Cardiac muscle cell (in vitro differentiated cells and primary cell): ENCODE data around the gene TLX2. TPM values are rescaled to one million over a fixed set of nuclear protein-coding genes. Genes with fewer than 3 reads are reported as not detected.
A peak's percentile ranks its signal among the peaks of the same experiment; 100 is the strongest.

Source experiments
- DNase-seq, 2 donors: peaks; one replicate each; pipeline versions ENCODE4 v3.0.0 to v3.0.0-alpha.2; 2010 to 2017; ENCODE audit warnings: low read depth in 1 of 2, low spot score in 1 of 2
- H3K27ac ChIP-seq: fragments of 200-600 bp; sonication (generic); 2 replicates; pipeline ENCODE4 v1.5.1; 2016
- H3K27me3 ChIP-seq: fragments of 200-600 bp; sonication (generic); 2 replicates; pipeline ENCODE4 v1.6.0; 2016; ENCODE audit warnings: control low read depth
- H3K36me3 ChIP-seq: fragments of 200-600 bp; sonication (generic); 2 replicates; pipeline ENCODE4 v1.5.1; 2016; ENCODE audit warnings: control low read depth
- H3K4me1 ChIP-seq: fragments of 200-600 bp; sonication (generic); 2 replicates; pipeline ENCODE4 v1.8.1; 2017; ENCODE audit warnings: low read depth, mild to moderate bottlenecking, mixed run types
- H3K4me3 ChIP-seq: fragments of 200-600 bp; sonication (generic); 2 replicates; pipeline ENCODE4 v1.5.1; 2016; ENCODE audit warnings: mild to moderate bottlenecking
- H3K9me3 ChIP-seq: fragments of 200-600 bp; sonication (generic); 2 replicates; pipeline ENCODE4 v1.5.1; 2017; ENCODE audit warnings: low read depth, mild to moderate bottlenecking, control low read depth
- polyA plus RNA-seq: library from polyadenylated mRNA; unstranded; fragments of >200 nt; fragmentation: Nextera tagmentation; extraction: Ambion mirVana; gene quantifications from 2 replicates; pipeline ENCODE4 v1.2.1, GENCODE V29; 2016
- total RNA-seq: library from RNA; depleted of rRNA; stranded (reverse); fragments of >200 nt; gene quantifications from 2 replicates; pipeline ENCODE4 v1.2.3, GENCODE V29; 2016
- TF ChIP-seq, protein P1 (sequence below): IDR thresholded peaks from 2 replicates; pipeline ENCODE4 v1.5.1; 2012; ENCODE audit warnings: low read depth, mild to moderate bottlenecking, low read length

Gene TLX2
- total and polyA plus RNA-seq, 2 experiments from 2014 or later: 0.06 TPM; not detected in 1

DNA sequence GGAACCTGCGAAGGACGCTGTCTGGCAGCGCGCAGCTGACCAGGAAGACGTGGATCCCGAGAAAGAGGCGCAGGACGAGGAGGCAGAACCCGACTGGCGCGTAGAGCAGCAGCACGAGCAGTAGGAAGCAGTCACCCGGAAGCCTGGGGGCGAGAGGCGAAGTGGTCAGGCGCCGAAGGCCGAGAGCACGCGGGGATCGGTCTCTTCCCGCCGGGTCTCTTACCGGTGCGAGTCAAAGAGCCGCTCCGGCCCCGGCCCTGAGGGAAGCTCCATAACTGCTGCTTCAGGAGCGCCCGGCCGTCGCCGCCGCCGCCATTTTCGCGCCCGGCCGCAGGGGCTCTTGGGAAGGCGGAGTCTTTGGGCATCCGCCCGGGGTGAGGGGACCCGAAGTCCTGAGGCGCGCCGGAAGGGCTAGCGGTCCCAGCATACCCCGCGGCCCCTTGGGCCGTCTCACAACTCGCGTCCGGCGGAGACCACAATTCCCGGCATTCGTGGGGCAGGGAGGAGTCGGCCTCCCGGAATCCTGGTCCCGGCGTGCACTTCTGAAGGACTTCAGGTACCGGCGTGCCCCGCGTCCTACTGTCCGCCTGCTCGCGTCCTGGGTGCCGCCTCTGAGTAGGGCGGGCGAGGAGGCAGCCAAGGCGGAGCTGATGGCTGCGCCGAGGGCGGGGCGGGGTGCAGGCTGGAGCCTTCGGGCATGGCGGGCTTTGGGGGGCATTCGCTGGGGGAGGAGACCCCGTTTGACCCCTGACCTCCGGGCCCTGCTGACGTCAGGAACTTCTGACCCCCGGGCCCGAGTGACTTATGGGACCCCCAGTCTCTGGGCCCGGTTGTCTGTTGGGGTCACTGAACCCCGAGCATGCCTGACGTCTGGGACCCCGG, 15.3 kb downstream of the TLX2 start, which contains the start of the genes AUP1 and HTRA2:
AUP1 (minus strand) TSS at position 350 of the 882 bp plus-strand sequence; CDS start at position 273, 77 bp downstream.
HTRA2 (plus strand) TSS at position 577 of the 882 bp plus-strand sequence; CDS start at position 651, 74 bp downstream.
- H3K4me1 ChIP-seq: peaks cover 9% of the 10 kb centered on the region
- H3K9me3 ChIP-seq: no peaks in the 10 kb centered on the region
- peak; percentile 100 for DNase-seq
- H3K27me3 ChIP-seq: no peaks in the 10 kb centered on the region
- H3K36me3 ChIP-seq: peaks cover 19% of the 10 kb centered on the region
- TF ChIP-seq, protein P1, sequence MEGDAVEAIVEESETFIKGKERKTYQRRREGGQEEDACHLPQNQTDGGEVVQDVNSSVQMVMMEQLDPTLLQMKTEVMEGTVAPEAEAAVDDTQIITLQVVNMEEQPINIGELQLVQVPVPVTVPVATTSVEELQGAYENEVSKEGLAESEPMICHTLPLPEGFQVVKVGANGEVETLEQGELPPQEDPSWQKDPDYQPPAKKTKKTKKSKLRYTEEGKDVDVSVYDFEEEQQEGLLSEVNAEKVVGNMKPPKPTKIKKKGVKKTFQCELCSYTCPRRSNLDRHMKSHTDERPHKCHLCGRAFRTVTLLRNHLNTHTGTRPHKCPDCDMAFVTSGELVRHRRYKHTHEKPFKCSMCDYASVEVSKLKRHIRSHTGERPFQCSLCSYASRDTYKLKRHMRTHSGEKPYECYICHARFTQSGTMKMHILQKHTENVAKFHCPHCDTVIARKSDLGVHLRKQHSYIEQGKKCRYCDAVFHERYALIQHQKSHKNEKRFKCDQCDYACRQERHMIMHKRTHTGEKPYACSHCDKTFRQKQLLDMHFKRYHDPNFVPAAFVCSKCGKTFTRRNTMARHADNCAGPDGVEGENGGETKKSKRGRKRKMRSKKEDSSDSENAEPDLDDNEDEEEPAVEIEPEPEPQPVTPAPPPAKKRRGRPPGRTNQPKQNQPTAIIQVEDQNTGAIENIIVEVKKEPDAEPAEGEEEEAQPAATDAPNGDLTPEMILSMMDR: no peak
- peak within 1 kb of the TSS; percentile 82 for H3K4me3 ChIP-seq
- peak within 1 kb of the TSS; percentile 84 for H3K27ac ChIP-seq

DNA sequence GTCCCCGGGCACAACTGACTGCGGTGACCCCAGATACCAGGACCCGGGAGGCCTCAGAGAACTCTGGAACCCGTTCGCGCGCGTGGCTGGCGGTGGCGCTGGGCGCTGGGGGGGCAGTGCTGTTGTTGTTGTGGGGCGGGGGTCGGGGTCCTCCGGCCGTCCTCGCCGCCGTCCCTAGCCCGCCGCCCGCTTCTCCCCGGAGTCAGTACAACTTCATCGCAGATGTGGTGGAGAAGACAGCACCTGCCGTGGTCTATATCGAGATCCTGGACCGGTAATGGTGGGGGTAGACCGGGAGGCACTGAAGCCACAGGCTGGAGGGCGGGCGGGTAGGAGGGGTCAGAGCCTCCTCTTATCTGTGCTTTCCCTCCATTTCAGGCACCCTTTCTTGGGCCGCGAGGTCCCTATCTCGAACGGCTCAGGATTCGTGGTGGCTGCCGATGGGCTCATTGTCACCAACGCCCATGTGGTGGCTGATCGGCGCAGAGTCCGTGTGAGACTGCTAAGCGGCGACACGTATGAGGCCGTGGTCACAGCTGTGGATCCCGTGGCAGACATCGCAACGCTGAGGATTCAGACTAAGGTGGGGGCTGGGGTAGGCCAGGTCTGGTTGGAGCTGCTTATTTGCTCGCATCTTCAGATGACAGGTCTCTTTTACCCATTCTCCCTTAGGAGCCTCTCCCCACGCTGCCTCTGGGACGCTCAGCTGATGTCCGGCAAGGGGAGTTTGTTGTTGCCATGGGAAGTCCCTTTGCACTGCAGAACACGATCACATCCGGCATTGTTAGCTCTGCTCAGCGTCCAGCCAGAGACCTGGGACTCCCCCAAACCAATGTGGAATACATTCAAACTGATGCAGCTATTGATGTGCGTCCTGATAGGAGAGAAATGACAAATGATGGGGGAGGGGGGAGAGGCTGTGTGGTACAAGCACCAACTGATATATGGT, 16.3 kb downstream of the TLX2 start:
- Histone ChIP-seq H3K4me1 (peaks cover 9% of the 10 kb centered on the region), H3K36me3 (peaks cover 19% of the 10 kb centered on the region), H3K9me3 (no peaks in the 10 kb centered on the region), H3K27me3 (no peaks in the 10 kb centered on the region), H3K27ac (no peak overlapping the region), H3K4me3 (peak overlapping the region; percentile 82)
- TF ChIP-seq, protein P1: no peak
- DNase-seq: peak; percentile 44 to 54

DNA sequence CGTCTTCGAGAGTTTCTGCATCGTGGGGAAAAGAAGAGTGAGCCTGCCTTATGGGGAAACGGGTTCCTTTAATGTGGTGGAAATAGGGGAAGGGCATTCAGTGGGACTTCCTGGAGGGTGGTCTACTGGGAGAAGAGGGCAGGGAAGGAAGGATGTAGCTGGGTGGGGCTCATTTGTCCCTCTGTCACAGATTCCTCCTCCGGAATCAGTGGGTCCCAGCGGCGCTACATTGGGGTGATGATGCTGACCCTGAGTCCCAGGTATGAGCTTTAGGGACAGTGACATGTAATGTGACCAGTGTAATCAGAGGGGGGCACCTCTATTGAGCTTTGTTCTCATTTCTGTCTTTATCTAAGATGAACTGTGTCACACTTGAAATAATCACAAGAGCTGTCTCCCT, 17.4 kb downstream of the TLX2 start:
- no peak overlapping the region for H3K27ac ChIP-seq
- H3K36me3 ChIP-seq: peaks cover 11% of the 10 kb centered on the region
- H3K4me3 ChIP-seq: no peak overlapping the region
- H3K9me3 ChIP-seq: no peaks in the 10 kb centered on the region
- peaks cover 9% of the 10 kb centered on the region for H3K4me1 ChIP-seq
- TF ChIP-seq, protein P1: no peak
- DNase-seq: no peak
- H3K27me3 ChIP-seq: no peaks in the 10 kb centered on the region

DNA sequence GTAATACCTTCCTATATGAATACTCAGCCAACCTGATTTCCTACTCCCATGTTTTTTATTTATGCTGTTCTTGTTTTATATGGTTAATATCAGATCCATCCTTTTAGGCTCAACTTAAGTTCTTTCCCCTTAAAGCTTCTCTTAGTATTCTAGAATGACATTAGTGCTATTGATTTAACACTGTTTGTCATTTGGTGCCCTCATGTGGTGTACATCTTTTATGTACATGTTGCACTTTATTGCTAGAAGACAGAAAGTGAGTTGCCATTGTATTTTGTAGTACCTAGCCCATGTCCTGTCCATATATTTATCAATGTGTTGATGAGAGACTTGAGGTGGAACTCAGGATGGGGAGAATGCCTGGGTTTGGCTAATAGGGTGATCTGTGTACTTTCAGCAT, 18.0 kb downstream of the TLX2 start:
- peak in 1 of 2 donors; percentile 68 for DNase-seq

DNA sequence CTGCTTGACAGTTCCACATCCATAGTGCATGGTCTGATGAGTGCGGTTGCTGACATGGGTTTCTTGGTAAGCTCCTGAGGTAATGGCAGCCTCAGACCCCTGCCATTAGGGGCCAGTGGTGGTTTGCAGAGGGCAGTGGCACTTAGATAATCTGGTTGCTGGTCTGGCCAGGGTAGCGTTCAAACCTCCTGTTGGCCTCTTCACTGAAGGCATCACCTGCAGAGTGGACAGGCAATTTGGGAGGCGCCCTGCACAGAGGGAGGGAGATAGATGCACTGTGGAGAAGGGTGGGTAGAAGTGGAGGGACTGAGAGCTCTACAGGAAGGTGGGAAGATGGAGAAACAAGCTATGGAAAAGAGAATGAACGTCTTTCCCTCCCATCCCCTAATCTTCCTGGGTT, 19.2 kb downstream of the TLX2 start:
- no peaks in the 10 kb centered on the region for H3K9me3 ChIP-seq
- TF ChIP-seq, protein P1: no peak
- peaks cover 8% of the 10 kb centered on the region for H3K4me1 ChIP-seq
- H3K27ac ChIP-seq: no peak overlapping the region
- H3K36me3 ChIP-seq: peaks cover 9% of the 10 kb centered on the region
- no peak for DNase-seq
- no peak overlapping the region for H3K4me3 ChIP-seq
- H3K27me3 ChIP-seq: no peaks in the 10 kb centered on the region

More for the DNA sequence above, 18.0 kb downstream of the TLX2 start:
- no peaks in the 10 kb centered on the region for H3K9me3 ChIP-seq
- peaks cover 9% of the 10 kb centered on the region for H3K36me3 ChIP-seq
- H3K4me3 ChIP-seq: no peak overlapping the region
- H3K27ac ChIP-seq: no peak overlapping the region
- TF ChIP-seq, protein P1: peak; percentile 31
- H3K27me3 ChIP-seq: no peaks in the 10 kb centered on the region
- H3K4me1 ChIP-seq: peaks cover 9% of the 10 kb centered on the region
